HEK293T (cell line): ENCODE results near the gene ADGRB2.

ENCODE experiments used
- CTCF ChIA-PET: fragments of 350-600 bp; formaldehyde crosslinking; extraction: SDS; loops from one replicate; lab custom pipeline; 2021; ENCODE audit warnings: antibody characterized with exemption, inconsistent platforms; lab: Yijun Ruan, JAX
- POLR2A ChIA-PET: fragments of 350-600 bp; formaldehyde crosslinking; extraction: SDS; loops from one replicate; lab custom pipeline; 2020; ENCODE audit warnings: antibody characterized with exemption, inconsistent platforms; lab: Yijun Ruan, JAX
- DNase-seq: peaks from one replicate; pipeline ENCODE4 v3.0.0; 2012; ENCODE audit warnings: mixed read lengths; ENCODE audit errors: extremely low spot score
- ARNT ChIP-seq: fragments of 450-650 bp; IDR thresholded peaks from 2 replicates; pipeline ENCODE4 v1.6.1; 2017; ENCODE audit warnings: mild to moderate bottlenecking
- BHLHE40 ChIP-seq: fragments of 450-650 bp; IDR thresholded peaks from 2 replicates; pipeline ENCODE4 v1.6.1; 2016; ENCODE audit warnings: mild to moderate bottlenecking, moderate library complexity, borderline replicate concordance
- CTBP1 ChIP-seq: fragments of 450-650 bp; IDR thresholded peaks from 2 replicates; pipeline ENCODE4 v1.6.1; 2016; ENCODE audit warnings: borderline replicate concordance
- ELF4 ChIP-seq: fragments of 450-650 bp; IDR thresholded peaks from 2 replicates; pipeline ENCODE4 v1.6.1; 2017; ENCODE audit warnings: antibody characterized with exemption
- FOXA1 ChIP-seq: fragments of 450-650 bp; IDR thresholded peaks from 2 replicates; pipeline ENCODE4 v1.6.1; 2016; ENCODE audit warnings: mild to moderate bottlenecking
- FOXK2 ChIP-seq: fragments of 450-650 bp; IDR thresholded peaks from 2 replicates; pipeline ENCODE4 v1.6.1; 2016; ENCODE audit warnings: mild to moderate bottlenecking
- FOXM1 ChIP-seq: fragments of 450-650 bp; IDR thresholded peaks from 2 replicates; pipeline ENCODE4 v1.6.1; 2017; ENCODE audit warnings: mild to moderate bottlenecking, borderline replicate concordance
- HDGF ChIP-seq: fragments of 450-650 bp; IDR thresholded peaks from 2 replicates; pipeline ENCODE4 v1.6.1; 2017; ENCODE audit warnings: antibody characterized with exemption, borderline replicate concordance
- L3MBTL2 ChIP-seq: fragments of 450-650 bp; conservative IDR thresholded peaks from 2 replicates; pipeline ENCODE4 v1.6.1; 2016; ENCODE audit warnings: mild to moderate bottlenecking
- LEF1 ChIP-seq: fragments of 450-650 bp; IDR thresholded peaks from 2 replicates; pipeline ENCODE4 v1.6.1; 2017; ENCODE audit warnings: mild to moderate bottlenecking, borderline replicate concordance
- NFRKB ChIP-seq: fragments of 450-650 bp; IDR thresholded peaks from 2 replicates; pipeline ENCODE4 v1.6.1; 2016; ENCODE audit warnings: mild to moderate bottlenecking, moderate library complexity
- PKNOX1 ChIP-seq: fragments of 450-650 bp; IDR thresholded peaks from 2 replicates; pipeline ENCODE4 v1.6.1; 2016
- SP1 ChIP-seq: fragments of 450-650 bp; IDR thresholded peaks from 2 replicates; pipeline ENCODE4 v1.6.1; 2017
- SUZ12 ChIP-seq: fragments of 450-650 bp; IDR thresholded peaks from 2 replicates; pipeline ENCODE4 v1.6.1; 2016; ENCODE audit warnings: mild to moderate bottlenecking
- TARDBP ChIP-seq: fragments of 450-650 bp; IDR thresholded peaks from 2 replicates; pipeline ENCODE4 v1.6.1; 2016
- ZNF384 ChIP-seq: fragments of 450-650 bp; IDR thresholded peaks from 2 replicates; pipeline ENCODE4 v1.6.1; 2016

The ADGRB2 gene

GRCh38 chr1:31762726-31763670 is 1.1 kb downstream of the ADGRB2 start:
- POLR2A ChIA-PET = interaction anchor here (0.8 to 0.9 kb wide), 2 partner anchors 118 to 303 kb away, joined by 3 read pairs; partner anchors contain the start of gene PEF1
- TF ChIP-seq PKNOX1 (no peak), FOXK2 (no peak), L3MBTL2 (no peak), ELF4 (no peak), NFRKB (no peak), BHLHE40 (no peak), FOXM1 (no peak), FOXA1 (no peak), ARNT (0 out of 2 replicates have a peak, but pooled peaks have one; percentile 30), SUZ12 (no peak), CTBP1 (0 out of 2 replicates have a peak, but pooled peaks have one; percentile 9), HDGF (no peak), TARDBP (no peak), SP1 (no peak), LEF1 (peak; percentile 82; the same call in 1 of the 2 replicates)
- CTCF ChIA-PET = interaction anchor here (0.6 to 3.5 kb wide), 10 partner anchors 14 to 300 kb away, joined by 3 to 12 read pairs (median 4); no protein-coding TSS in a partner anchor
- DNase-seq = peak; percentile 88

- no peak for DNase-seq
- TF ChIP-seq FOXA1 = no peak
- no peak for TF ChIP-seq HDGF
- TF ChIP-seq ZNF384 = no peak
- TF ChIP-seq SP1 = no peak
- no peak for TF ChIP-seq LEF1
- no peak for TF ChIP-seq BHLHE40
- no peak for TF ChIP-seq ELF4
- CTCF ChIA-PET = interaction anchor here (0.6 to 3.5 kb wide), 4 partner anchors 13 to 116 kb away, joined by 3 to 12 read pairs (median 7); no protein-coding TSS in a partner anchor
- POLR2A ChIA-PET = interaction anchor here (0.9 kb wide), 1 partner anchor 304 kb away, joined by 3 read pairs; no protein-coding TSS in a partner anchor
These were observed 1.8 kb downstream of the ADGRB2 start for GRCh38 chr1:31762323-31762722.

GRCh38 chr1:31761883-31762282 is 2.3 kb downstream of the ADGRB2 start:
- CTCF ChIA-PET = interaction anchor here (0.7 to 3.5 kb wide), 2 partner anchors 27 to 325 kb away, joined by 3 to 12 read pairs; no protein-coding TSS in a partner anchor
- no peak for DNase-seq
- POLR2A ChIA-PET = no interaction called here
- TF ChIP-seq ARNT (no peak), ELF4 (no peak), NFRKB (no peak), BHLHE40 (no peak), SP1 (no peak), HDGF (no peak), FOXM1 (no peak), FOXA1 (no peak), LEF1 (no peak), SUZ12 (no peak), FOXK2 (no peak), PKNOX1 (no peak), ZNF384 (no peak), L3MBTL2 (no peak), TARDBP (no peak), CTBP1 (no peak)

GRCh38 chr1:31760471-31761470 is 3.4 kb downstream of the ADGRB2 start:
- CTCF ChIA-PET = interaction anchor here (0.7 to 3.5 kb wide), 4 partner anchors 15 to 324 kb away, joined by 3 to 12 read pairs (median 4); no protein-coding TSS in a partner anchor
- POLR2A ChIA-PET = interaction anchor here (0.5 kb wide), 1 partner anchor 145 kb away, joined by 3 read pairs; no protein-coding TSS in a partner anchor
- no peak for TF ChIP-seq NFRKB
- TF ChIP-seq CTBP1 = no peak
- TF ChIP-seq L3MBTL2 = no peak
- TF ChIP-seq ELF4 = no peak
- TF ChIP-seq LEF1 = no peak
- no peak for TF ChIP-seq ARNT
- TF ChIP-seq FOXM1 = no peak
- TF ChIP-seq TARDBP = no peak
- no peak for TF ChIP-seq FOXA1
- TF ChIP-seq SP1 = no peak
- no peak for TF ChIP-seq ZNF384
- no peak for TF ChIP-seq HDGF
- TF ChIP-seq FOXK2 = no peak
- no peak for TF ChIP-seq SUZ12
- no peak for TF ChIP-seq BHLHE40
- no peak for TF ChIP-seq PKNOX1
- DNase-seq = no peak
